Measurements from ENCODE around the gene MAML1.

Gene MAML1

DNA sequence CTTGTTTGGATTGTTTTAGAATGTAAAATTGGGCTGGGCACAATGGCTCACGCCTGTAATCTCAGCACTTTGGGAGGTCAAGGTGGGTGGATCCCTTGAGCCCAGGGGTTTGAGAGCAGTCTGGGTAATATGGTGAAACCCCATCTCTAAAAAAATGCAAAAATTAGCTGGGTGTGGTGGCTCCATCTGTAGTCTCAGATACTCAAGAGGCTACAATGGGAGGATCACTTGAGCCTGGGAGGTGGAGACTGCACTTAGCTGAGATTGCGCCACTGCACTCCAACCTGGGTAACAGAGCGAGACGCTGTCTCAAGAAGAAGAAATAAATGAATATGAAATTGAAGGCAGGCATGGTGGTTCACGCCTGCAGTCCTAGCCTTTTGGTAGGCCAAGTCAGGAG lies 21.3 kb downstream of the MAML1 start:
- no peaks in the 10 kb centered on the region for H3K27me3 Mint-ChIP-seq

DNA sequence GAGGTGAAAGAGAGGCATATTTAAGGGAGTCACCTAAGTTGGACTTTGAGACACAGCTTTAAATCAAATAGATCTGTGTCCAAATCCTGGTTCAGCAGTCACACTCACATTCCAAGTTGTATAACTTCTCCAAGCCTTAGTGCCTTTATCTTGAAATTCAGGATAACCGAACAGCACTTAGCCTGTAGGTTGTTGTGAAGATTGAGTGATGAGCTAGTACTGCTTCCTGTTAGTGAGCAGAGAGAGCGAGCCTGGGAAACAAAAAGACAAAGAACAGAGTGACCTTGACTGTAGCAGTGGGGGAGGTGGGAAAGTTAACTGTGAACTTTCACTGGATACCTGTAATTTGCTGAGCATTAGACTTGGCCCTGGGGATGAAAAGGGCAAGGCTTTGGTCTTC lies 22.4 kb downstream of the MAML1 start:
- ATAC-seq (replicated peaks): no peak
- Mint-ChIP-seq H3K36me3 (peaks cover 12 to 19% of the 10 kb centered on the region in 2 donors), H3K4me1 (peaks cover 32 to 48% of the 10 kb centered on the region in 2 donors)

More for the DNA sequence above, 21.3 kb downstream of the MAML1 start:
- Mint-ChIP-seq H3K36me3 (peaks cover 15 to 24% of the 10 kb centered on the region in 2 donors), H3K4me1 (peaks cover 21 to 45% of the 10 kb centered on the region in 2 donors), H3K9me3 (no peaks in the 10 kb centered on the region), H3K4me3 (no peak overlapping the region), H3K27ac (no peak overlapping the region)
- no peak for DNase-seq
- ATAC-seq (replicated peaks): peak in 1 of 2 donors; percentile 18

DNA sequence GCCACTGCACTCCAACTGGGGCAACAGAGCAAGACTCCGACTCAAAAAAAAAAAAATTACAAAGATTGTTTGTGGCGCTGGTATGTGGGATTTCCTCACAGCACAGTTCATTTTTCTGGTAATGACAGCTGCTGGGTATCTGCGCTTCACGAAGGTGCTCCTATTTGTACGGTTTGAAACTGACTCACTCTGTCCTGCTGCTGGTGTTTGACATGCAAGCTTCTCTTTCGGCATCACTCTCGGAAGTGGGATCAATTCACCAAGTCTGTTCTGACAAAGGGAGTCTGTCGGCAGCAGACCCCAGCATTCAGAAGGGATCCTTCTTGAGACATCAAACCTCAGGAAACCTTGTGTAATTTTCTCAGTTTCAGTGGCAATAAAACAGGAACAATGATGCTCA lies 26.3 kb downstream of the MAML1 start:
- ATAC-seq (replicated peaks) (no peak), DNase-seq (no peak)

More for the DNA sequence above, 22.4 kb downstream of the MAML1 start:
- Mint-ChIP-seq H3K27me3 (no peaks in the 10 kb centered on the region), H3K27ac (no peak overlapping the region), H3K4me3 (no peak overlapping the region), H3K9me3 (no peaks in the 10 kb centered on the region)
- DNase-seq: no peak

DNA sequence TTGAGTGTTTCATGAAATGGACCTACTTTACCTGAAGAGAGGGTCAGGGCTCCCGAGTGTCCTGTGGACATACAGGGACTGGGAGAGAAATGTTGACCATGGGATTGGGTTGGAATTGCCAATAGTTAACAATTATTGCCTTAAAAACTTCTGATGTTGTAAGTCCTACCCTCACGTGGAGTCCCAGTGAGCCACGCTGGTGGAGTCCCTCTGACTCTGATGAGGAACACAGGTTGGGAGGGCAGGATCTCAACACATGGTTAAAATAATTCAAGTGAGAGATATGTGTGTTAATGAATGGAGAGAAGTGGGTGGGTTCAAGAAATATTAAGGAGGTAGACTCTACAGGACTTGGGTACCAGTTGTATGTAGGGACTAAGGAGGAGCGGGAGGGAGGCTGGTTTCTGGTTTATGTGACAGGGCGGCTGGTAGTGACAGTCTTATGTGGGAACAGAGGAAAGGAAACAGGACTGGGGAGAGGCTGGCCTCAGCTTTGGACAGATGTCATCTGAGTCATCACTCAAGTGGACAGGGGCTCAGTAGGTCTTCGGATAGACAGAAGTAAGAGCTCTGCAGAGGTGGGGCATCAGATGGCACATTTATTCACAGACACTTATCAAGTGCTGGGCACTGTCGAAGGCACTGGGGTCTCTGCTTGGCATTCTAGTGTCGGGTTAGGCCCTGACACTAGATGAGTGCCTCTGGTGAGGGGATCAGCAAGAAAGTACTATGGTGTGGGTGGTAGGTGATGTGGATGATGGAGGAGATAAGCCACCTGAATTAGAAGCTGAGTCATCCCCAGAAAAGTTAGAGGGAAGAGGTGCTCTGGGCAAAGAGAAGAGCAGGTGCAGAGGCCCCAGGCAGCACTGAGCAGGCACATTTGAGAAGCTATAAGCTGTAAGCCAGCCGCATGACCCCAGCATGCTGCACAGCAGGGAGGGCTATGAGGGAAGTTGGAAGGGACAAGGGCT lies 27.2 kb downstream of the MAML1 start:
- Mint-ChIP-seq H3K27me3 (no peaks in the 10 kb centered on the region), H3K27ac (peak overlapping the region; percentile 48), H3K4me1 (peaks cover 42 to 63% of the 10 kb centered on the region in 2 donors), H3K9me3 (no peaks in the 10 kb centered on the region), H3K4me3 (peak overlapping the region in 1 of 2 donors; percentile 11), H3K36me3 (peaks cover 2 to 11% of the 10 kb centered on the region in 2 donors)
- ATAC-seq (replicated peaks) (peak; percentile 67 to 73), DNase-seq (peak; percentile 13)

More for the DNA sequence above, 26.3 kb downstream of the MAML1 start:
- no peaks in the 10 kb centered on the region for H3K27me3 Mint-ChIP-seq
- H3K9me3 Mint-ChIP-seq: no peaks in the 10 kb centered on the region
- peaks cover 48 to 68% of the 10 kb centered on the region in 2 donors for H3K4me1 Mint-ChIP-seq
- H3K4me3 Mint-ChIP-seq: no peak overlapping the region
- H3K36me3 Mint-ChIP-seq: peaks cover 2 to 11% of the 10 kb centered on the region in 2 donors
- peak overlapping the region; percentile 48 for H3K27ac Mint-ChIP-seq

DNA sequence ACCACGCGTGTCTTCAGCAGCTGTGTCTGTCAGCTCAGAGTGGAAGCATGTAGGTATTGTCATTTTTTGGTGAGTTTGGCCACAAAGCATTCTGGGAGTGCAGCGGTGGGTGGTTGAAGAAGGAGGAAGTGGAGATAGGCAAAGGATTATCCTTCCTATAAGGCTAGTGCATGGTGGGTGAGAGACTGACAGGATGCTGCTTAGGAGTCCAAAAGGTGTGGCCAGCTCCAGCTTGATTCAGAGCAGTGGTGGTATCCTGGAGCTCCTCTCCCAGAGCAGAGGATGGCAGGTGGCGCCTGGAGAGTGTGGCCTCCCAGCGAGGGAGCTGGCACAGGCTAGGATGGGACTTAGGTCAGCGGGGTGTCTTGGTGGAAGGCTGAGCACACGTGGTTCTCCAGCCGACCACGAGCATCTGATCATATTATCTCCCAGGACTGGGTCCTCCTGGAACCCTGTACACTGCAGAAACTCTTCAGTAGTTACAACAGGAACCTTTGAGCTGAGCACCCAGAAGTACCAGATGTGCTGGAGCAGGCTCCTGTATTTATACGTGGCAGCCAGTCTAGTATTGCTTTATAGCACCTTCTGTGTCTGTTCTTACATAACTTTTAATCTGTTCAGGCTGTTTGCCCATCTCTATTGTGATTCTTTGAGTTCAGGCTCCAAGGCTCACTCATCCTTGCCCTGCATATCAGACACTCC lies 29.6 kb downstream of the MAML1 start:
- ATAC-seq (replicated peaks): peak; percentile 80 to 82
- Mint-ChIP-seq H3K4me3 (no peak overlapping the region), H3K4me1 (peaks cover 33 to 63% of the 10 kb centered on the region in 2 donors), H3K36me3 (peaks cover 16% of the 10 kb centered on the region in 2 donors), H3K27ac (peak overlapping the region; percentile 5), H3K9me3 (no peaks in the 10 kb centered on the region), H3K27me3 (no peaks in the 10 kb centered on the region)
- peak; percentile 23 for DNase-seq

DNA sequence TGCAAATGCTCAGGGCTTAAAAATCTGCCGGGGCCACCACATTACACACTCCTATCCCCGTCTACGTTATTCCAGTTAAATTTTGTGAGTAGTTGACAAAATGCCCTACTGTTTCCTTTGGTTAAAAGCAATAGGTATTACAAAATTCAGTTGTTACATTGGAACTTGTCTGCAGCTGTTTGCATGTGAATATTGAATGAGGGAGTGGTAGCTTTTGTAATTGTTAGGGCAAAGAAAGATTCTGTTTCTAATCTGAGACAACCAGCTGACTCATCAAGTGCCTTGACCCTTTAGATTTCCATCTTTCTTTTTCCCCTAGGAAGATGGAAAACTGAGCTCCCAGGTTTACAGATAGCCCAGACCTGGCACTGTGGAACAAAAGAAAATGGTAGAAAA lies 30.2 kb downstream of the MAML1 start:
- DNase-seq: no peak
- Mint-ChIP-seq H3K27me3 (no peaks in the 10 kb centered on the region), H3K4me3 (no peak overlapping the region), H3K36me3 (peaks cover 16 to 18% of the 10 kb centered on the region in 2 donors), H3K9me3 (no peaks in the 10 kb centered on the region), H3K4me1 (peaks cover 33 to 67% of the 10 kb centered on the region in 2 donors), H3K27ac (no peak overlapping the region)
- no peak for ATAC-seq (replicated peaks)

DNA sequence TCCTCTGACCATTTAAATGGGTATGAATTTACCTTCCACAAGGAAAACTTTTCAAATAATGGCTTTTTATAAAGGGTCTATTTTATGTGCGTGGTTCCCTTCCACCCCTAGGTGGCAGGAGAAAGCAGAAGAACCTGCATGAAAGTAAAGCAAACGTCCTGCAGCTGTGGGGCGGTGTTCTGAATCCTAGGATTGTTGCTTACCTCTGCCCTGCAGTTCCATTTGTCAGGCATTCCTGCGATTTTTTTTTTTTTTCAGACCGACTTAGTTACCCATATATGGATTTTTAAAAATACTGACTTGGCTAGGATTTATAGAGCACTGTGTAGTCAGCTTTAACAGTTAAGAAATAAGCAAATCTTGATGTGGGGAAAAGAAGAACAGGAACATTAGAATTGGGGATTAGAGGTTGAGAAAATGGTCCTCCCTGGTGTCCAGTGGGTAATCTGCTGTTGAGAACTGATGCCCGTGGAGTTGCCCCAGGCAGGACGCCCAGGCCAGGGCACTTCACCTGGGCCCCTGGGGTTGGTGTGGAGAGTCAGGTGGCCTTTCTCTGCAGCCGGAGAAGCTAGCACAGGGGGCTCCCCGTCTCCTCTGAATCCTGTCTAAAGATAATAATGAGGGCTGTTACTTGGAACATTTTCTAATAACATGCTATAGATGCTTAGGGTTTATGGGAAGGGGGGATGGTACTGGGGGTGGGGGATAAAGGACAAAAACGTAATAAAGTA lies 30.8 kb downstream of the MAML1 start:
- H3K4me1 Mint-ChIP-seq: peaks cover 33 to 67% of the 10 kb centered on the region in 2 donors
- DNase-seq: peak; percentile 5
- no peaks in the 10 kb centered on the region for H3K27me3 Mint-ChIP-seq
- no peaks in the 10 kb centered on the region for H3K9me3 Mint-ChIP-seq
- H3K4me3 Mint-ChIP-seq: no peak overlapping the region
- peaks cover 16 to 18% of the 10 kb centered on the region in 2 donors for H3K36me3 Mint-ChIP-seq
- no peak overlapping the region for H3K27ac Mint-ChIP-seq
- ATAC-seq (replicated peaks): peak; percentile 57 to 61

DNA sequence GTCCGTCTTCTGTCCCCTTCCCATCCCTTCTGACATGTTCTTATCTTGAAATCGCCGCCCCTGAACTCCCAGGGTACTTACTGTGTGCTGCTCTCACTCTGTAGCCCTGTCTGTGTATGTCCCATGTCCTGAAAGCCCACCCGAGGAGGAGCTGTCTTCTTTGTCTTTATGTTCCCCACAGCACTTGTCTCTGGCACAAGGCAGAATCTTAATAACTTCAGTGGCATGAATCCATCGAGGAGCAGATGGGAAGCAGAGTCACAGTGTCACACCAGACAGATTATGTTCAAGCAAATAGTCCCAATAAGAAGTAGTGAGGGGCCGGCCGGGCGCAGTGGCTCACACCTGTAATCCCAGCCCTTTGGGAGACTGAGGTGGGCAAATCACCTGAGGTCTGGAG lies 31.4 kb downstream of the MAML1 start:
- no peak overlapping the region for H3K4me3 Mint-ChIP-seq
- DNase-seq: no peak
- no peaks in the 10 kb centered on the region for H3K27me3 Mint-ChIP-seq
- peaks cover 32 to 65% of the 10 kb centered on the region in 2 donors for H3K4me1 Mint-ChIP-seq
- peaks cover 16 to 21% of the 10 kb centered on the region in 2 donors for H3K36me3 Mint-ChIP-seq
- no peak overlapping the region for H3K27ac Mint-ChIP-seq
- no peak for ATAC-seq (replicated peaks)
- H3K9me3 Mint-ChIP-seq: no peaks in the 10 kb centered on the region

DNA sequence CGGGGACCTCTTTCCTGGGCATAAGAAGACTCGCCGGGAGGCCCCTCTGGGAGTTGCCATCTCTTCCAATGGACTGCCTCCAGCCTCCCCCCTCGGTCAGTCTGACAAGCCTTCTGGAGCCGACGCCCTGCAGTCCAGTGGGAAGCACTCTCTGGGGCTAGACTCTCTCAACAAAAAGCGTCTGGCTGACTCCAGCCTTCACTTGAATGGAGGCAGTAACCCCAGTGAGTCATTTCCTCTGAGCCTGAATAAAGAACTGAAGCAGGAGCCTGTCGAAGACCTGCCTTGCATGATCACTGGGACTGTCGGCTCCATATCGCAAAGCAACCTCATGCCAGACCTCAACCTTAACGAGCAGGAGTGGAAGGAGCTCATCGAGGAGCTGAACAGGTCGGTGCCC lies 32.8 kb downstream of the MAML1 start:
- Mint-ChIP-seq H3K36me3 (peaks cover 20 to 24% of the 10 kb centered on the region in 2 donors), H3K4me1 (peaks cover 20 to 52% of the 10 kb centered on the region in 2 donors)

DNA sequence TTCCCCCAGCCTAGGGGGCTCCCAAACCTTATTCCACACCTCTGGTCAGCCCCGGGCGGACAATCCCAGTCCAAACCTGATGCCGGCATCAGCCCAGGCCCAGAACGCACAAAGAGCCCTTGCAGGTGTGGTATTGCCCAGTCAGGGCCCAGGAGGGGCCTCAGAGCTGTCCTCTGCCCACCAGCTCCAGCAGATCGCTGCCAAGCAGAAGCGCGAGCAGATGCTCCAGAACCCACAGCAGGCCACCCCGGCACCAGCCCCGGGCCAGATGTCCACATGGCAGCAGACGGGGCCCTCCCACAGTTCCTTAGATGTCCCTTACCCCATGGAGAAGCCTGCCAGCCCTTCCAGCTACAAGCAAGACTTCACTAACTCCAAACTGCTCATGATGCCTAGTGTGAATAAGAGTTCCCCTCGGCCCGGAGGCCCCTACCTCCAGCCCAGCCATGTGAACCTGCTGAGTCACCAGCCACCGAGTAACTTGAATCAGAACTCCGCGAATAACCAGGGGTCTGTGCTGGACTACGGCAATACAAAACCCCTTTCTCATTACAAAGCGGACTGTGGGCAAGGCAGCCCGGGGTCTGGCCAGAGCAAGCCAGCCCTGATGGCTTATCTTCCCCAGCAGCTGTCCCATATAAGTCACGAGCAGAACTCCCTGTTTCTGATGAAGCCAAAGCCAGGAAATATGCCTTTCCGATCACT lies 33.6 kb downstream of the MAML1 start:
- no peaks in the 10 kb centered on the region for H3K9me3 Mint-ChIP-seq
- no peak overlapping the region for H3K4me3 Mint-ChIP-seq
- no peaks in the 10 kb centered on the region for H3K27me3 Mint-ChIP-seq
- peaks cover 18 to 47% of the 10 kb centered on the region in 2 donors for H3K4me1 Mint-ChIP-seq
- ATAC-seq (replicated peaks) (no peak), DNase-seq (no peak)
- H3K36me3 Mint-ChIP-seq: peaks cover 17 to 27% of the 10 kb centered on the region in 2 donors
- H3K27ac Mint-ChIP-seq: peak overlapping the region; percentile 42

More for the DNA sequence above, 32.8 kb downstream of the MAML1 start:
- DNase-seq (no peak), ATAC-seq (replicated peaks) (no peak)
- Mint-ChIP-seq H3K9me3 (no peaks in the 10 kb centered on the region), H3K4me3 (no peak overlapping the region), H3K27ac (no peak overlapping the region), H3K27me3 (no peaks in the 10 kb centered on the region)

DNA sequence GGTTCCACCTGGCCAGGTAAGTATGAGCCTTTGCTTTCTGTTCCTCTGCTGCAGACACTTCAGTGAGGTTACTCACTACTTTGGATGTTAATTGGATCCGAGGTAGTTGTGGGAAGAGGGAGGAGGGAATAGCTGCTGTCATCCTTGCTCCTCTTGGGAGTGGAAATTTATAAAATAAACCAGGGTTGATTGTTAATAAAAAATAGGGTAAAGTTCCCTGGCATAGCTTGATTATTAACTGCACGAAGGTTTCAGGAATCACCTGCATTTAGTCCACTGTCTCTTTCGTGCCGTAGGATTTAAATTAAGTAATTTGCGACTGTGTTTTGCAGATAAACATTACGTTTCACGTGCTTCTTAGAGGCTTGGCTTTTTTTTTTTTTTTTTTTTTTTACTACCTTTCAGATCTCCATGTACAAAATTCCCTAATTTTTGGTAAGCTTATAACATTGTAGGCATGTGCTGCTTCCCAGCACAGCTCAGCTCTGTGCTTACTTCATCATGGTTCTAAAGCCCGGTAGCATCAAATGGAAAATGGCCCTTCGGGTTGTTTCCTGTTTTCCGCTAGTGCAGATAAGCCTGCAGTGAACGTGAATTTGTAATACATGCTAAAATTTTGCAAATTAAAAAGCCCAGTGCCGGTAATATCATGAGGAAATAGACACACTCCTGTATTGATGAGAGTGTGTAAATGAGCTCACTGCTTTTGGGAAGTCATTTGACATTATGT lies 34.3 kb downstream of the MAML1 start:
- no peak overlapping the region for H3K27ac Mint-ChIP-seq
- no peak overlapping the region for H3K4me3 Mint-ChIP-seq
- no peaks in the 10 kb centered on the region for H3K9me3 Mint-ChIP-seq
- DNase-seq: no peak
- peaks cover 14 to 41% of the 10 kb centered on the region in 2 donors for H3K4me1 Mint-ChIP-seq
- ATAC-seq (replicated peaks): no peak
- H3K27me3 Mint-ChIP-seq: no peaks in the 10 kb centered on the region
- peaks cover 21 to 34% of the 10 kb centered on the region in 2 donors for H3K36me3 Mint-ChIP-seq

DNA sequence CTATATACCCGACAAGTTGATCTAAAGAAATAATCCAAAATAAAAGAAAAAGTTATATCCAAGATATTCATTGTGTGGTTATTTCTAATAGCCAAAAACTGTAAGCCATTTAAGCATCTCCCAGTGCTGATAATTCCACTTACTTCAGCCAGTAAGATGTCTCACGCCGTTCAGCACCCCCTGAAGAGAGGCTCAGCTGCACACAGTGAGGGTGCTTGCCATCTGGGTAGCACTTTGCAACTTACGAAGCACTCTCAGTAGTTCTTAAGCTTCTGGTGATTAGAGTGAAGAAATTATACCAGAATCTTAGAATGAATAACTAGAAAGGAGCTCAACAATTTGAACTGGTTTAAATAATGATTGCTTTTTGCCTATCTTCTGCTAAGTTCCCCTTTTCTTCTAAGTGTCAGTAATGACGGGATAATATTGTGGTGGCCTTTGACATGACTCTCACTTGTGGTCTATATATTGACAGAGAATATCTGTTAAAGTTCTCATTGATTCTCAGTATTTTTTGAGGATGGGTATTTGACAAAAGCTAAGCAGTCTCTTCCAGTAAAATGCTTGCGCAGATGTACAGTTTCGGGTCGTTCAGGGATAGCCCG lies 35.0 kb downstream of the MAML1 start:
- H3K27me3 Mint-ChIP-seq: no peaks in the 10 kb centered on the region
- peaks cover 10 to 34% of the 10 kb centered on the region in 2 donors for H3K4me1 Mint-ChIP-seq
- no peak overlapping the region for H3K4me3 Mint-ChIP-seq
- ATAC-seq (replicated peaks): no peak
- peaks cover 28 to 41% of the 10 kb centered on the region in 2 donors for H3K36me3 Mint-ChIP-seq
- no peaks in the 10 kb centered on the region for H3K9me3 Mint-ChIP-seq
- no peak overlapping the region for H3K27ac Mint-ChIP-seq
- DNase-seq: no peak

All from stimulated activated naive B cell treated with anti-CD40 and anti-IgM and Interleukin-4, amounts not matched to agents 10 μg/mL and 1 μg/mL and 100 μg/mL, for 72 hours (primary cell).